22Rv1 (cell line): ENCODE results near the gene LHPP.

ENCODE experiments used
- H3K27ac ChIP-seq: fragments of 450-650 bp; 2 replicates; pipeline ENCODE4 v1.5.1; 2017
- CTCF ChIP-seq: fragments of 450-650 bp; IDR thresholded peaks from 2 replicates; pipeline ENCODE4 v1.5.1; 2017; ENCODE audit warnings: mild to moderate bottlenecking
- ZFX ChIP-seq: fragments of 450-650 bp; IDR thresholded peaks from 2 replicates; pipeline ENCODE4 v1.6.1; 2017; ENCODE audit warnings: antibody characterized with exemption, borderline replicate concordance

Gene LHPP

GRCh38 chr10:124599588-124600050, 138.0 kb downstream of the LHPP start:
- H3K27ac ChIP-seq = no peak overlapping the region

GRCh38 chr10:124600051-124600880, 138.6 kb downstream of the LHPP start:
- H3K27ac ChIP-seq = no peak overlapping the region
- TF ChIP-seq ZFX = no peak
- TF ChIP-seq CTCF = no peak

More at GRCh38 chr10:124599588-124600050, 138.0 kb downstream of the LHPP start:
- TF ChIP-seq ZFX = no peak
- no peak for TF ChIP-seq CTCF

- TF ChIP-seq CTCF (no peak), ZFX (no peak)
- no peak overlapping the region for H3K27ac ChIP-seq
Measured at GRCh38 chr10:124601016-124601415, 139.4 kb downstream of the LHPP start.

- TF ChIP-seq ZFX (no peak), CTCF (no peak)
- no peak overlapping the region for H3K27ac ChIP-seq
Measured at GRCh38 chr10:124601431-124602120, 140.0 kb downstream of the LHPP start.

DNA sequence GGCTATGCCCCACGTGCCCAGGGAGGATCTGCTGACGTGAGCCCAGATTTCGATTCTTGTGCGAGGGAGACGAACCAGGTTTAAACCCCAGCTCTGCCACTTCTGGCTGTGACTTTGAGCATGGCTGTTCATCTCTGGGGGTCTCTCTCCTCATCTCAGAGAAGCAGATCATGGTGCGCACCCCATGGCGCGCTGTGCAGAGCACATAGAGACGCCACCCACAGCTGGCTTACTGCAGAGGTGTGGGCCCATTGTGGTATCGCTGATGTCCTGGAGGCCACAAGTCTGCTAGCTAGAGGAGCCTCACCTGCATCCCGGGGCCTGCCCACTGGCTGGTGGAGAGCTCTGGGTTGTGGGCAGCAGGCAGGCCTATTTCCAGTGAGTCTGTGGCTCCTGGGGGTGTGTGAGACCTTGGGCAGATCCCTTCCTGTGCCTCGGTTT, 140.5 kb downstream of the LHPP start:
- no peak overlapping the region for H3K27ac ChIP-seq
- TF ChIP-seq ZFX = no peak

GRCh38 chr10:124602646-124603365, 141.2 kb downstream of the LHPP start:
- TF ChIP-seq ZFX (no peak), CTCF (no peak)
- no peak overlapping the region for H3K27ac ChIP-seq

- TF ChIP-seq CTCF = no peak
- no peak for TF ChIP-seq ZFX
- no peak overlapping the region for H3K27ac ChIP-seq
Measured at GRCh38 chr10:124603376-124604213, 142.0 kb downstream of the LHPP start.
